GM12865 (cell line): Measurements from ENCODE around the gene ADARB1.
A peak's percentile ranks its signal among the peaks of the same experiment; 100 is the strongest.

Experiments used
- DNase-seq: peaks from one replicate; pipeline ENCODE4 v3.0.0; 2010; ENCODE audit warnings: low read depth
- H3K4me3 ChIP-seq: 2 replicates; pipeline ENCODE4 v1.5.1; 2011; ENCODE audit warnings: mild to moderate bottlenecking, low read depth, low read length, control low read depth
- TF ChIP-seq, protein P1 (sequence below): IDR thresholded peaks from 2 replicates; pipeline ENCODE4 v1.5.1; 2011; ENCODE audit warnings: low read length, control low read depth, low read depth, inconsistent platforms; ENCODE audit not compliant: insufficient read depth; ENCODE audit errors: missing control alignments

ADARB1 gene

DNA sequence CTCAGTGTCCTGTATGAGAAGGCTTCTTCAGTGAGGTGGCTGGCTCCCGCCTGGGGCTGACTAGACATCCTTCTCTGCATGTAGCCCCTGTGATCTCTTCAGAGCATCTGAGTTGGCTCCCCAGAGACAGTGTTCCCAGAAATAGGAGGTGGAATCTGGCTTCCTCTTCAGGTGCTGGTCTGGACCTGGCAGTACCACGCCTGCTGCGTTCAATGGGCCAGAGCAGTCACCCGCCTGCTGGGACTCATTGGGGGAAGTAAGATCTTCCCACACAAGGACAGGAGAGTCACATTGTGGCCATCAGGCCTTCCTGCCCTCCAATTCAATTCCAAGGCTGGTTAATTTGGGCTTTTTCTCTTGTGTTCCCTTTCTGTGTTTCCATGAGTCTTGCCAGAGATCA is 51.0 kb downstream of the ADARB1 start:
- no peak overlapping the region for H3K4me3 ChIP-seq
- no peak for DNase-seq
- TF ChIP-seq, protein P1, sequence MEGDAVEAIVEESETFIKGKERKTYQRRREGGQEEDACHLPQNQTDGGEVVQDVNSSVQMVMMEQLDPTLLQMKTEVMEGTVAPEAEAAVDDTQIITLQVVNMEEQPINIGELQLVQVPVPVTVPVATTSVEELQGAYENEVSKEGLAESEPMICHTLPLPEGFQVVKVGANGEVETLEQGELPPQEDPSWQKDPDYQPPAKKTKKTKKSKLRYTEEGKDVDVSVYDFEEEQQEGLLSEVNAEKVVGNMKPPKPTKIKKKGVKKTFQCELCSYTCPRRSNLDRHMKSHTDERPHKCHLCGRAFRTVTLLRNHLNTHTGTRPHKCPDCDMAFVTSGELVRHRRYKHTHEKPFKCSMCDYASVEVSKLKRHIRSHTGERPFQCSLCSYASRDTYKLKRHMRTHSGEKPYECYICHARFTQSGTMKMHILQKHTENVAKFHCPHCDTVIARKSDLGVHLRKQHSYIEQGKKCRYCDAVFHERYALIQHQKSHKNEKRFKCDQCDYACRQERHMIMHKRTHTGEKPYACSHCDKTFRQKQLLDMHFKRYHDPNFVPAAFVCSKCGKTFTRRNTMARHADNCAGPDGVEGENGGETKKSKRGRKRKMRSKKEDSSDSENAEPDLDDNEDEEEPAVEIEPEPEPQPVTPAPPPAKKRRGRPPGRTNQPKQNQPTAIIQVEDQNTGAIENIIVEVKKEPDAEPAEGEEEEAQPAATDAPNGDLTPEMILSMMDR, result no peak

DNA sequence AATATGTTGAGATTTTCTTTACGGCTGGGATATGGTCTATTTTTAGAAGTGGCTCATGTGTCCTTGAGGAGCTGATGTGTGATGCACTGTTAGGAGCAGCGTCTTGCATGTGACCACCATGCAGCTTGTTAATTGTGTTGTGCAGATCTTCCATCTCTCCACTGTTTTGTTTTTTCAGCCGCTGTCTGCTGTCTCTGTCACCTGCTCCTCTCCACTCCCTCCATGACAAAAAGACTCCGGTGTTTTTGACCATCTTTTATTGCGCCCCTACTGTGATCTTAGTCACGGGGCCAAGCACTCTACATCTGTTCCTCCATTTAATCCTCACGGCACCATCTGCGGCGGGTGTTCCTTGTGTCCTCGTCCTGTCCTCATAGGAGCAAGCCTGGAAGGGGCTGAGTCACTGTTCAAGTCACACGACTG is 51.8 kb downstream of the ADARB1 start:
- H3K4me3 ChIP-seq, result no peak overlapping the region
- no peak for DNase-seq
- TF ChIP-seq, protein P1, result no peak

DNA sequence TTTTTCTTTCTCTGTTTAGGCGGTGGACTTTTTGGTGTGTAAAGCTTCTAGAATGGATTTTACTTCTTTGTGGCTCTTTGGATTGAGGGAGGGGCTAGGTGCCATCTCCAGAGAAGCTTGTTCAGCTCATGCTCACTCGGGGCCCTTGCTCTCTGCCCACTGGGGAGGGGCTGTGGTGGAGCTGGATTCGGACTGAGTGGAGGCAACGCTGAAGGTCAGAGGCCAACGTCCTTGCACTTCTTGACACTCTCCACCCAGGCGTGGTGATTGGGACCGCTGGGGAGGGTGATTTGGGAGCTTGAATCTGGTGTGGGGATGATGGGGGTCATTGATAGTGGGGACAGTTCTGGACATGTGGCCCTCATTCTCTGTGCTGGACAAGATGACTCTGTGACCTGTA is 52.6 kb downstream of the ADARB1 start:
- DNase-seq, result no peak
- H3K4me3 ChIP-seq, result no peak overlapping the region
- TF ChIP-seq, protein P1, result no peak

DNA sequence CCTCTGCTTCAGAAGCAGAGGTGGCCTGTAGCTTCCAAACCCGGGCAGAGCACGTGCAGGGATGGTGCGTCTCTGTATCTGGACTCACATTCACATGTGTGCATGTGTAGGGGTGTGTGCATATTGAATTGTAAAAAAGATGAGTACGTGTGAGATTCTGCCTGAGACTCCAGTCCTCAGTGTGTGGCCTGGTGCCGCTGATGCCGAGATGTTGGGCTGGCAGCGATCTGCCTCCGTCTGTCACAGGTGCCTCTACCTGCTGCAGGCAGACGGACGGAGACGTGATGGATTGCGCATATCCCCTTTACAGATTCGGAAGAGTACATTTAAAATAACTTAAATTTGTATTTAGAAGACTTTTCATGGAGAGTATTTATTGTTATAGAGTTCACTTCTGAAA is 53.6 kb downstream of the ADARB1 start:
- H3K4me3 ChIP-seq, result no peak overlapping the region
- TF ChIP-seq, protein P1, result no peak
- DNase-seq, result no peak

DNA sequence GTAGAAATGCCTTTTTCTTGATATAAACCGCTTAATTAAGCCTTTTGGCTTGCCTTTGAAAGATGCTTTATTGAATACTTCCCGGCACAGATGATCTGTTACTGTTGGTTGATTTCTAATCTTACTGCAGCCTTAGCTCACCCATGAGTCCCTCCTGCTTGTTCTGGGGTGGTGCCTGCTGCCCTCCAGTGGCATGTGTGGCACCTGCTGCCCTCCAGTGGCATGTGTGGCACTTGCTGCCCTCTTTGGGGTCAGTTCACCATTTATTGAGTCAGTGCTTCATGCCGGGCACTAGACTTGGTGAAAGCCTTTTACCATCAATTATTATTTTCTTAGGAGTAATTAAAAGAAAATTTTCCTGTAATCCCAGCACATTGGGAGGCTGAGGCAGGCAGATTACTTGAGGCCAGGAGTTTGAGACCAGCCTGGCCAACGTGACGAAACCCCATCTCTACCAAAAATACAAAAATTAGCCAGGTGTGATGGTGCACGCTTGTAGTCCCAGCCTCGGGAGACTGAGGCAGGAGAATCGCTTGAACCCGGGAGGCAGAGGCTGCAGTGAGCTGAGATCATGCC is 54.3 kb downstream of the ADARB1 start:
- H3K4me3 ChIP-seq, result no peak overlapping the region
- peak; percentile 84 for DNase-seq
- TF ChIP-seq, protein P1, result peak; percentile 91

DNA sequence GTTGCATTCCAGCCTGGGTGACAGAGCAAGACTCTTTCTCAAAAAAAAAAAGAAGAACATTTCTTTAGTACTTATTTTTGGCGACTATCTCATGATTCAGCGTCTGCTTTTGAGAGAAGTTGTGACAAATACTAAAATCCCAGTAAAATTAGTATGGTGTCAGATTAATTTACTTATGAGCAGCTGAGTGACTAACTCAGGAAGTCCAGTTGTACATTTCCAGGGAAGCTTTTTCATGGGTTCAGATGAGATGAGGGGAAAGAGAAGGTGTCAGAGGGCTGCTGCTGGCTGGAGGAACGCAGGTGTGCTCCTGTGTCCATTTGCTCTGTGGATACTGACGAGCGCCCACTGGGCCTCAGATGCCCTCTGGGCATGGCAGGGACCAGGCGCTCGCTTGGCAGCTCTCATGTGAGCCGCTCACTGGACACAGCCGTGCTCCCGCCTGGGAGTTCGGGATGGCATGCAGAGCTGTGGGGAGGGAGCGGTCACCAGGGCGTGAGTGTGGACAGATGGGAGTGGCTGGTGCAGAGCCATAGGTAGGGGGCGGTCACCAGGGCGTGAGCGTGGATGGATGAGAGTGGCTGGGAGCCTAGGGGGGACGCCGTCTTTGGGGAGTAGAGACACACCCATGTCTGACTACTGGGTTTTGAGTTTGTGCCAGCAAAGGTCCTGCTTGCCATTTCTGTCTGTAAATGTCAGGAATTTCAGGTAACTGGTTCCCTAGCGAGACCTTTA is 55.0 kb downstream of the ADARB1 start:
- no peak for DNase-seq
- TF ChIP-seq, protein P1, result no peak
- H3K4me3 ChIP-seq, result no peak overlapping the region
